GM15510 (cell line): ENCODE measurements around the gene PEX5L.

Experiments
- POLR2A ChIP-seq: IDR thresholded peaks from 3 replicates; pipeline ENCODE4 v1.6.1; 2011; ENCODE audit warnings: borderline replicate concordance; ENCODE audit not compliant: insufficient read length; ENCODE audit errors: extremely low read depth

PEX5L gene

DNA sequence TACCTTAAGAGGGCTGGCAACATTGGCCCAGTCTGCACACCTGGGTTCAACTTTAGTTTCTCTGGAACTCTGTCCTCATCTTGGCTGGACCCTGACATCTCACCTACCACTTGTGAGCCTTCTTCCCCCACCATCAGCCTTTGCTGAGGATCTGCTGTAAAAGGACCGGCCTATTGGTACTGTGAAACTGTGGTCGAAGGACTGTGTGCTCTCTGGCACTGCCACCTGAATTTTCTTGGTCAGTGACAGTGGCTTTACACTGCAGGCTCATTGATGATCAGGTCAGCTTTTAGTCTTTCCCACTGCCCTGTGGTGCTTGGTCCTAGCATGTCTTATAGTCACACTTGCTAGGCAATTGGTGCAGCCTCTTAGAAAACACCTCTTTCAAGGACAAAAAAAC is 86.9 kb downstream of the PEX5L start:
- no peak for TF ChIP-seq POLR2A

DNA sequence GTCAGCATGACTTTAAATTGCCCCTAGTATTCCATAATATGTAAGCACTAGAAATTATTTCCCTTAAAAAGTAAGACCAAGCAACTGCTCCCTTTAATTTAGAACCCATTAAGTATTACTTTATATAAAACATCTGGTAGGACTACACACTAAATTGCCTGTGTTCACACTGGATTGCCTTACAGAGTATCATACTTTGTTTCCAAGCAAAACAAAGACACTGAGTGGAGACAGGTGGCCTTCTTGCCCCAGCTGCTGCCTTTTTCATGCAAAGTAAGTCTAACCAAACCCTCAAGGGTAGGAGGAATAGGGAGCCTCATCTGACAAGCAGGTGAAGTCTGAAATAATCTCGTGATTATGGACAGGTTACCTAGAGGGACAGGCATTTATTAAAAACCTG is 87.3 kb downstream of the PEX5L start:
- TF ChIP-seq POLR2A = no peak

DNA sequence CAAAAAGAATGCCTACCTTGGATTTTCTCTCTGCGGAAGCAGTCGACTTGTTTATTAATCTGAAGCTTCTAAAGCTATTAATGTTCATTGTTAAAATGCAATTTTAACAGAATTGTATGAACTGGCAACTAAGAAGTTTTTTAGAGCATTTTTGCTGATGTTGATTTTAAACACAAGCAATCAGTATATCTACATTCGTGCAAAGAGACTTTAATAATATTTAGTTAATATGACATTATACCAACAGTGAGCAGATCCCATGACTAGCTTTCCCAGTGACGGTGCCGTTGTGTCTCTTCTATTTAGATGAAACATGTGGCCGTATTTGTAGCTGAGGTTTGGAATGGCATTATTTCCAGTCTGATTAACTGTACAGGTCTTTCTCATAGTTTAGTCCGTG is 88.0 kb downstream of the PEX5L start:
- TF ChIP-seq POLR2A = no peak

DNA sequence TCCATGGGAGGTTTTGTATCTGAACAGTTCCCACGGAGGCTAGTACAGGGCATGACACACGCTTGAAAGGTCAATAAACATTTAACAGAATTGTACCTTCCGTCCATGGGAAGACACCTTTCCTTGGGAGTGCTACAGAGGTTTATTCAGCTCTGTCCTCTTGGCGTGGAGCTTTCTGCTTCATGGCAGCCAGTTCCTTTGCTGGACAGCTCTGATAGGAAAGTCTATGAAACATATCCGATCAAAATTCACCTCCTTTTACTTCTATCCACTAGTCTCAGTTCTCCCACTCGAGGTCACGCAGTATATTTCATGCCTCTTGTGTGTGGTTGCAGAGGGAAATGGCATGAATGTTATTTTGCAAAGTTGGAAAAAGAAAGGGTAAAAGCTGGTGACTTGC is 91.2 kb downstream of the PEX5L start:
- no peak for TF ChIP-seq POLR2A

DNA sequence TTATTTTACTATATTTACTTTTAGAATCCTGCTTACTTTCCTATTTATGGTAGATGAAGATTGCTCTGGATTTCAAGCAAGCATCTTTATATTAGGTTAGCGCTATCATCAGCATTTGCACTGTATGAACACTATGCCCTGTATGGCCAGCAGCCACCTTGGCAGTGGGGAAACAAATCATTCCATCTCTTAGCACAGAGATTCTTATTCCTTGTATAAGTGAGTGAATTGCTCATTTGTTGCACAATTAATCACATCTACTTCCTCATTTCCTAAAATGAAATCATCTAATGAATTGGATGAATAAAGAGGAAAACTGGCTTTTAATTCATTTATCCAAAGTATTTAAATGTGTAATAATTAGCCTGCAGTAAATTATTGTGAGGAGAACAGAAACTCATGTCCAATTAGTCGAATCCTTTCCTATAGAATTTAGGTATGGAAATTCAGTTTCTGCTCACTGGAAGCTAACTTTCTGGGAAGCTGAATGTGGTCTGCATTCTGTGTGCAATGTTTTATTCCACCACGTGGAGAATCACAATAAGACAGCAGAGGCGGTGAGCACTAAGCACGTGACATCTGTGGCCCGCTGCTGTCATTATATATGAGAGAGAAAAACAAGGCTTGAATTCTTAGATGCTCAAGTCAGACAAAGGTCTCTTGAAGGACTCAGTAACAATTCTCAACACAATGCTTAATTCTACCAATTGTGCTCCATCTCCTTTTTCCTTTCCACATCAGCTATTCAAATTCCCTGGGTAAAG is 93.4 kb downstream of the PEX5L start:
- TF ChIP-seq POLR2A = no peak

DNA sequence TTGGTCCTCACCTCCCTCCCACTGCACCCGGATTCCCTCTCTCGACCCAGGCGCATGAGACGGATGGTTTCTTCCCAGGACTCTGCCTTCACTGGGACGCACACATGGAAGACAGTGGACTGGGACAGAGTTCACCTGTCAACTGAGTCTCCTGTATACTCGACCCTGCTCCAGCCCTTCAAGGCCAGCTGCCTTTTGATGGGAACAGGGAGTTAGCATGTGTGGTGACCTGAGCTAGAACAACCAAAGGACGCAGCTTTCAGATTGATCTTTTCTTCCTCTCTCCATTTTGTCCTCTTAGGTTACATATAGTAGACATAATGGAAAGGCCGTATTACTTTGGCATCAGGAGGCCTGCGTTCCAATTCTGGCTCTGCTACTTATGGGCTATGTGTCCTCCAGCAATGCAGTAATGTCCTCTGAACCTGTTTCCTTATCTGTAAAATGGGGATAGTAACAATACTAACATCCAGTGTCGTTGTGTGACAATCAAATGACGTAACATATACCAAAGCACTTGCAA is 94.1 kb downstream of the PEX5L start:
- TF ChIP-seq POLR2A = no peak

DNA sequence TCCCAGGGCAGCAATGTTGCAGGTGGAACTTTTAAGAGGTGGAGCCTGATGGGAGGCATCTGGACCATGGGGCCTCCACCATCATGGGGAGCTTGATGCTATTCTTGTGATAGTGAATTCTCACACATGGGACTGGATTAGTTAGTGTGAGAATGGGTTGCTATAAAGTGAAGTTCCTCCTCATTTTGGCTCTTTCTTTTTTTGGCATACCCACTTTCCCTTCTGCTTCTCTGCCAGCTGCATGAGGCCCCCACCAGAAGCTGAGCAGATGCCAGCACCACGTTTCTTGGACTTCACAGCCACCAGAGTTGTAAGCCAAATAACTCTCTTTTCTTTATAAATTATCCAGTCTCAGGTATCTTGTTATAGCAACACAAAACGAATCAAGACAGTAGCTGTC is 101.0 kb downstream of the PEX5L start:
- no peak for TF ChIP-seq POLR2A

DNA sequence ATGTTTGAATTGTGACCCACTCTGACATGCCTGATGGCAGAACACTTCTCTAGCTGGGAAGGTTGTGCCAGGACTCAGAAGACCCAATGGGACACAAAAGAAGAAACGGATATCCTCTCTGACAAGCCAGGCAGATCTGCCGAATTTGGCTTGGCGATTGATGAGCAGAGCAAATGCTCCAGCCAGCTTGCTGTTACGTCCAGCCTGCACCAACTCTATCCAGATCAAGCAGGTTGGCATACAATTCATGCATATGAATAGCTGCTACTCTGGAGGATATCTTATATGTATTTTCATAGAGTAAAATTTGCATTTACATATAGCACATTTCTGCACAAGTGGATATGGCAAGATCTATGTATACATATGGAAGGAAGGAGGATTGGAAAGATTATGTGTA is 102.8 kb downstream of the PEX5L start:
- no peak for TF ChIP-seq POLR2A

DNA sequence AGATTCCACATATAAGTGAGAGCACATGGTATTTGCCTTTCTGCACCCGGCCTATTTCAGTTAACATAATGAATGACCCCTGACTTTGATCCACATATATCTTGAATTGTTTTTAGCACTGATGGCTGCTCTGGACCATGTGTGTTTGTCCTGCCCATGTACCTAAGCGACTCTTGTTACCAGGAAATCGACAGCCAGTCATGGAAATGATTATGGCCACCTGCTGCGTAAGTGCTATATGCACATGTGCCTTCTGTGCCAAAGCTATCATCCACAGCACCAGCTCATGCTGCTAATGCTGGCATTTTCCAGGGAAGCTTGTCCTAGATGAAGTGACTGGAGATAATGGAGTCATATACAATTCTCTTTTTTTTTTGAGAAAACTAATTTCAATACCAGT is 103.7 kb downstream of the PEX5L start:
- TF ChIP-seq POLR2A = no peak

DNA sequence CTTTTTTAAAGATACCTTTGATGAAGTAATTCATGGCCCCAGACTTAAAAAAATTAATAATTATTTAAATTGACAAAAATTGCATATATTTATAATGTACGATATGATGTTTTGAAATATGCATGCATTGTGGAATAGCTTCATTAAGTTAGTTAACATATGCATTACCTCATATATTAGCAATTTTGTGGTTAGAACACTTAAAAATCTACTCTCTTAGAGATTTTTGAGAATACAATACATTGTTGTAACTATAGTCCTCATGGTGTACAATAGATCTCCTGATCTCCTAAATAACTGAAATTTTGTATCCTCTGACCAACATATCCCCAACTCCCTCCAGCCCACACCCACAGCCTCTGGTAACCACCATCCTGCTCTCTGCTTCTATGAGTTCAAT is 104.1 kb downstream of the PEX5L start:
- TF ChIP-seq POLR2A = no peak

DNA sequence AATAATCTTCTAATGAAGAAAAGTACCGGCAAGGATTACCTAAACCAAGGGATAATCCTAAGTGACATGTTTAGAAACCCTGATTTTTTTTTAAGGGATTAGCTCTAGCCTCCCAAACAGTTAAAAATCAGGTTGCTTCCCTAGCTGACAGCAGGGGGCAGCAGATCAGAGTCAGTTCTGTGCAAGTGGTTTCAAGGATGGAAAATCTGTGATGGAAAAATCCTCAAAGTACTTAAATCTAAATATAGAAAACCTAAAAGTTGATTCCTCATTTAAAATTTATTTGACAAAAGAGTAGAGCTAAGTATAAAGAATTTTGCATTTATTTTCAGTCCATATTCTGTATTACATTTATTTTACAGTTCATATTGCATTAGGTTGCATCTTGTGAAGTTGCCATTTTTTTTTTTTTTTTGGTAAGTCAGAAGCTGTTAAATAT is 107.6 kb downstream of the PEX5L start:
- TF ChIP-seq POLR2A = no peak

DNA sequence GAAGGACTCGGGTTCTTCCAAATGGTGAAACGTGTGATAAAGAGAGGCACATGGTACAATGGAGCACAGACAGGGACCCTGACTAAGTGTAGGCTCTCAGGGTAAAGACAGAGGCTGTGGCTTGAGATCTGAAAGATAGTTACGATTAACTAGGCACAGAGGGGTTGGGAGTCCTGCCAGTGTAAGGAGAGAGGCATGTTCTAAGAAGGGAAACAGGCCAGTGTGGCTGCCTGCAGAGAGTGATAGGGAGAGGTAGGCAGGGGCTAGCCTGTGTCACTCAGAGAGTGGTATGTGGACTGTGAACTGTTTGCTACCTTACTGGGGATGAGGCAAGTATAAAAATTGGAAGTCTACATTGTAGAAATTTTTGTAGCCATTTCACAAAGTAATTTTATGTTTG is 109.5 kb downstream of the PEX5L start:
- no peak for TF ChIP-seq POLR2A

DNA sequence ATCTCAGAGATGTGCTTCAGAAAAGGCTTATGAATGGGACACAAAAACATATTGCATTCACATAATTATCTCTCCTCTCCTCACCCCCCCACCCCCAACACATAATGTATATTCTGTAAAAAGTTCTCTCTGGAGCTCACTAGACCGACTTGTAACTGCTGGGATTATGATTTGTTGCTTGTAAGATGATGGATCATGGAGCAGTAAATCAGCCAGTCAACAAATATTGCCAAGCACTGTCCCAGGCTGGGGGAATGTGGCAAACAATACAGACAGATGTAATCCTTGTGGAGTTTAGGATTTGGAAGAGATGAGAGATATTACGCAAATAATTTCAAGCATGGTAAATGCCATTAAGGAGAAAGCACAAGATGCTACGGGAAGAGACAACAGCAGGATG is 114.8 kb downstream of the PEX5L start:
- no peak for TF ChIP-seq POLR2A

DNA sequence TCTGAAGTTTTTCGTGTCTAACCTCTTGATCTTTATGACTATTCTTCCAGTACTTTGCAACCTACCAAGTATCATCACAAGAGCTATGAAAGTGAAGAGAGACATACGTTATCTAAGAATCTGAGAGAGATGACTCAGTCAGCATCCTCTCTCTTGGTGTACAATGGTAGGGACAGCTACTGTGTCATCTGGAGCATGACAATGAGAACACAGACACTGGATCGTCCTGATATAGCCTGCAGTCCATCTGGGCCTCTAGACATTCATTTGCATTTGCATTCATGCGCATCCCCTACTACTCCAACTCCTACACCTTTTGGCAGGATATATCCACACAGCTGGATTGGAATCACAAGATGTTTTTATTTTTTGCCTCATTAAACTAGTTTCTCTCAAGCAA is 115.2 kb downstream of the PEX5L start:
- no peak for TF ChIP-seq POLR2A

DNA sequence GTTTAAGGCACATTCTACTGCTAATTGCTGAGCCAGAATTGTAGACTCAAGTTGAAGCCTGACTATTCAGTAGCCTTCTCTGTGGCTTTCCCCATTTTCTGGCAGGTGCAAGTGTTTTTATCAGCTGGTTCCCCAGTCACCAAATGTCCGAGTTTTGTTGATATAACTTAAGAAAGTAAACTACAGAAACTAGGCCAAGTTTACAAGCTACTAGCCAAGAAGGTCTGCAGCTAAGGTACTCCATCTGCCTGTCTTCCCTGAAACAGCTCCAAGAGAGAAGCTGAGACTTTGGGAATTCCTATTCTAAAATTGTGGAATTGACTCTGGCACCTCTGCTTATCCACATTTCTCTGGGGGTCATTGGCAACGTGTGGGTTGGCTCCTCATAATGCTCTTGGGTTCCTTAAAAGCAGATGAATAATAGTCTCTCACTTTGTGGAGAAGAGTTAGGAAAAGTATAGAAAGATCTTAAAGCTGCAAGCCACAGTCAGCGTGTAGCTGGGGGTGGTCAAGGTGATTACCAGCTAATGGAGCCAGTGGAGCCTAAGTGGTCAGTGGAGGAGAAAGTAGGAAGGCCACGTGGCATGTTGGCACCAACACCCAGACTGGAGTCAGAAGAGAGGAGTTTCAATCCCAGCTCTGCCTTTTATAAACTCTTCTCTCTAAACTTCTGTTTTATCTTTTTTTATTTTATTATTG is 128.8 kb downstream of the PEX5L start:
- no peak for TF ChIP-seq POLR2A

DNA sequence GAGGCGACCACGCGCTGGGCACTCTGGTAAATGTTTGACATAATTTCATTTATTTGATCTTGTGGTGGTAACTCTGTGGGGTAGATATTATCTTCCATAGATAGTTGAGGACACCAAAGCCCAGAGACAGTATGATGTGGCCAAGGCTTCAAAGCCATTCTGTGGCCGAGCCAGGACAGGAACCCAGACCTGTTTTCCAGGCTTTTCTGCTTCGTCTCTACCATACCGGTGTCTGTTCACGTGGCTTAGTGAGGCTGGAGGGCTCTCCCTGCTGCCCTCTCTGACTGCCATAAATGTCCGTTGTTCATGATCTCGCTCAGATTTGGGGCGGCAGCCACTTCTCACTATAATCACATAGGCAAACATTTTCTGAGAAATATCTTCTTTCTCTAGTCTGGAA is 134.7 kb downstream of the PEX5L start:
- no peak for TF ChIP-seq POLR2A
